Nephron progenitor cell (in vitro differentiated cells): ENCODE measurements around the gene PLCL1.

Experiments used
- DNase-seq: peaks from one replicate; pipeline ENCODE4 v3.0.0; 2021
- H3K27ac Mint-ChIP-seq: 2 replicates; pipeline ENCODE4 v1.8.0; 2021; ENCODE audit warnings: mild to moderate bottlenecking, moderate library complexity, mixed read lengths
- H3K27me3 Mint-ChIP-seq: 2 replicates; pipeline ENCODE4 v1.8.0; 2021; ENCODE audit warnings: mild to moderate bottlenecking, low read depth, mixed read lengths; ENCODE audit not compliant: poor library complexity
- H3K36me3 Mint-ChIP-seq: 2 replicates; pipeline ENCODE4 v1.8.0; 2021; ENCODE audit warnings: low read depth, mixed read lengths
- H3K4me1 Mint-ChIP-seq: 2 replicates; pipeline ENCODE4 v1.8.0; 2021; ENCODE audit warnings: mixed read lengths
- H3K4me3 Mint-ChIP-seq: 2 replicates; pipeline ENCODE4 v1.8.0; 2021; ENCODE audit warnings: mild to moderate bottlenecking, moderate library complexity, mixed read lengths
- H3K9me3 Mint-ChIP-seq: 2 replicates; pipeline ENCODE4 v1.8.0; 2021; ENCODE audit warnings: mild to moderate bottlenecking, moderate library complexity, mixed read lengths
- CTCF ChIP-seq: fragments of 200-600 bp; sonication (generic); IDR thresholded peaks from 2 replicates; pipeline ENCODE4 v1.5.0; 2021; ENCODE audit warnings: antibody characterized with exemption

Gene PLCL1

GRCh38 chr2:197839856-197840255 is 35.5 kb downstream of the PLCL1 start:
- no peak for TF ChIP-seq CTCF
- H3K4me3 Mint-ChIP-seq: no peak overlapping the region
- no peak overlapping the region for H3K27ac Mint-ChIP-seq
- H3K4me1 Mint-ChIP-seq: no peaks in the 10 kb centered on the region
- H3K27me3 Mint-ChIP-seq: peaks cover 8% of the 10 kb centered on the region
- no peaks in the 10 kb centered on the region for H3K36me3 Mint-ChIP-seq
- no peak for DNase-seq
- no peaks in the 10 kb centered on the region for H3K9me3 Mint-ChIP-seq

GRCh38 chr2:197846128-197846527 is 41.7 kb downstream of the PLCL1 start:
- no peaks in the 10 kb centered on the region for H3K4me1 Mint-ChIP-seq
- H3K9me3 Mint-ChIP-seq: no peaks in the 10 kb centered on the region
- no peak overlapping the region for H3K4me3 Mint-ChIP-seq
- H3K27ac Mint-ChIP-seq: no peak overlapping the region
- H3K27me3 Mint-ChIP-seq: peaks cover 5% of the 10 kb centered on the region
- H3K36me3 Mint-ChIP-seq: no peaks in the 10 kb centered on the region
- no peak for TF ChIP-seq CTCF
- no peak for DNase-seq

GRCh38 chr2:197846777-197847176 is 42.4 kb downstream of the PLCL1 start:
- TF ChIP-seq CTCF: no peak
- no peaks in the 10 kb centered on the region for H3K9me3 Mint-ChIP-seq
- no peak overlapping the region for H3K27ac Mint-ChIP-seq
- no peak overlapping the region for H3K4me3 Mint-ChIP-seq
- no peaks in the 10 kb centered on the region for H3K4me1 Mint-ChIP-seq
- H3K36me3 Mint-ChIP-seq: no peaks in the 10 kb centered on the region
- peaks cover 5% of the 10 kb centered on the region for H3K27me3 Mint-ChIP-seq
- no peak for DNase-seq

GRCh38 chr2:197847651-197848401 is 43.4 kb downstream of the PLCL1 start:
- Mint-ChIP-seq H3K4me1 (no peaks in the 10 kb centered on the region), H3K4me3 (no peak overlapping the region), H3K9me3 (no peaks in the 10 kb centered on the region), H3K36me3 (no peaks in the 10 kb centered on the region), H3K27me3 (peaks cover 3% of the 10 kb centered on the region), H3K27ac (no peak overlapping the region)
- no peak for TF ChIP-seq CTCF
- no peak for DNase-seq

GRCh38 chr2:197848602-197849001 is 44.2 kb downstream of the PLCL1 start:
- Mint-ChIP-seq H3K27ac (no peak overlapping the region), H3K4me1 (no peaks in the 10 kb centered on the region), H3K9me3 (no peaks in the 10 kb centered on the region), H3K36me3 (no peaks in the 10 kb centered on the region), H3K27me3 (peaks cover 3% of the 10 kb centered on the region), H3K4me3 (no peak overlapping the region)
- no peak for TF ChIP-seq CTCF
- no peak for DNase-seq

GRCh38 chr2:197850882-197851450 is 46.6 kb downstream of the PLCL1 start:
- peaks cover 3% of the 10 kb centered on the region for H3K27me3 Mint-ChIP-seq
- DNase-seq: no peak
- TF ChIP-seq CTCF: no peak
- no peaks in the 10 kb centered on the region for H3K9me3 Mint-ChIP-seq
- H3K4me3 Mint-ChIP-seq: no peak overlapping the region
- no peak overlapping the region for H3K27ac Mint-ChIP-seq
- no peaks in the 10 kb centered on the region for H3K4me1 Mint-ChIP-seq
- no peaks in the 10 kb centered on the region for H3K36me3 Mint-ChIP-seq
